ENCODE data around the gene OSMR. TPM values are rescaled to one million over a fixed set of nuclear protein-coding genes. Genes with fewer than 3 reads are reported as not detected.
A peak's percentile ranks its signal among the peaks of the same experiment; 100 is the strongest.

Gene OSMR
- total and polyA plus RNA-seq, 2 of the 13 experiments (the other 11 are each of a cell fraction or from before 2014, with no cell fraction given) = 21.3 to 86.5 TPM

DNA sequence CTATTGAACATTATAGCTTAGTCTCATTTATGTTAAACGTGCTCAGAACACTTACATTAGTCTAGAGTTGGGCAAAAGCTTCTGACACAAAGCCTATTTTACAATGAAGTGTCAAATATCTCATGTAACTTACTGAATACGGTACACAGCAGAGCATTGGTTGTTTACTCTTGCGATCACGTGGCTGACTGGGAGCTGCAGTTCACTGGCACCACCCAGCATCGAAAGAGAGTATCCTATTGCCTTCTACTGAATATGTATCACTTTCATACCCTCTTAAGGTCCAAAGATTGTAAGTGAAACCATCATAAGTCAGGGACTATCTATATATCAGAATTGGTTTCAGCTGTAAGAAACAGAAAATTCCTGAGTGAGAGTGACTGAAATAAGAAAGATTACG is 42.6 kb upstream of the OSMR start (continued):
- TF ChIP-seq, protein P1, sequence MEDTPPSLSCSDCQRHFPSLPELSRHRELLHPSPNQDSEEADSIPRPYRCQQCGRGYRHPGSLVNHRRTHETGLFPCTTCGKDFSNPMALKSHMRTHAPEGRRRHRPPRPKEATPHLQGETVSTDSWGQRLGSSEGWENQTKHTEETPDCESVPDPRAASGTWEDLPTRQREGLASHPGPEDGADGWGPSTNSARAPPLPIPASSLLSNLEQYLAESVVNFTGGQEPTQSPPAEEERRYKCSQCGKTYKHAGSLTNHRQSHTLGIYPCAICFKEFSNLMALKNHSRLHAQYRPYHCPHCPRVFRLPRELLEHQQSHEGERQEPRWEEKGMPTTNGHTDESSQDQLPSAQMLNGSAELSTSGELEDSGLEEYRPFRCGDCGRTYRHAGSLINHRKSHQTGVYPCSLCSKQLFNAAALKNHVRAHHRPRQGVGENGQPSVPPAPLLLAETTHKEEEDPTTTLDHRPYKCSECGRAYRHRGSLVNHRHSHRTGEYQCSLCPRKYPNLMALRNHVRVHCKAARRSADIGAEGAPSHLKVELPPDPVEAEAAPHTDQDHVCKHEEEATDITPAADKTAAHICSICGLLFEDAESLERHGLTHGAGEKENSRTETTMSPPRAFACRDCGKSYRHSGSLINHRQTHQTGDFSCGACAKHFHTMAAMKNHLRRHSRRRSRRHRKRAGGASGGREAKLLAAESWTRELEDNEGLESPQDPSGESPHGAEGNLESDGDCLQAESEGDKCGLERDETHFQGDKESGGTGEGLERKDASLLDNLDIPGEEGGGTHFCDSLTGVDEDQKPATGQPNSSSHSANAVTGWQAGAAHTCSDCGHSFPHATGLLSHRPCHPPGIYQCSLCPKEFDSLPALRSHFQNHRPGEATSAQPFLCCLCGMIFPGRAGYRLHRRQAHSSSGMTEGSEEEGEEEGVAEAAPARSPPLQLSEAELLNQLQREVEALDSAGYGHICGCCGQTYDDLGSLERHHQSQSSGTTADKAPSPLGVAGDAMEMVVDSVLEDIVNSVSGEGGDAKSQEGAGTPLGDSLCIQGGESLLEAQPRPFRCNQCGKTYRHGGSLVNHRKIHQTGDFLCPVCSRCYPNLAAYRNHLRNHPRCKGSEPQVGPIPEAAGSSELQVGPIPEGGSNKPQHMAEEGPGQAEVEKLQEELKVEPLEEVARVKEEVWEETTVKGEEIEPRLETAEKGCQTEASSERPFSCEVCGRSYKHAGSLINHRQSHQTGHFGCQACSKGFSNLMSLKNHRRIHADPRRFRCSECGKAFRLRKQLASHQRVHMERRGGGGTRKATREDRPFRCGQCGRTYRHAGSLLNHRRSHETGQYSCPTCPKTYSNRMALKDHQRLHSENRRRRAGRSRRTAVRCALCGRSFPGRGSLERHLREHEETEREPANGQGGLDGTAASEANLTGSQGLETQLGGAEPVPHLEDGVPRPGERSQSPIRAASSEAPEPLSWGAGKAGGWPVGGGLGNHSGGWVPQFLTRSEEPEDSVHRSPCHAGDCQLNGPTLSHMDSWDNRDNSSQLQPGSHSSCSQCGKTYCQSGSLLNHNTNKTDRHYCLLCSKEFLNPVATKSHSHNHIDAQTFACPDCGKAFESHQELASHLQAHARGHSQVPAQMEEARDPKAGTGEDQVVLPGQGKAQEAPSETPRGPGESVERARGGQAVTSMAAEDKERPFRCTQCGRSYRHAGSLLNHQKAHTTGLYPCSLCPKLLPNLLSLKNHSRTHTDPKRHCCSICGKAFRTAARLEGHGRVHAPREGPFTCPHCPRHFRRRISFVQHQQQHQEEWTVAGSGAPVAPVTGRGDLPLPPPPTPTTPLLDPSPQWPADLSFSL (CRISPR knock-in tag; IDR thresholded peaks at IDR 0.05) = no peak
- TF ChIP-seq, protein P2, sequence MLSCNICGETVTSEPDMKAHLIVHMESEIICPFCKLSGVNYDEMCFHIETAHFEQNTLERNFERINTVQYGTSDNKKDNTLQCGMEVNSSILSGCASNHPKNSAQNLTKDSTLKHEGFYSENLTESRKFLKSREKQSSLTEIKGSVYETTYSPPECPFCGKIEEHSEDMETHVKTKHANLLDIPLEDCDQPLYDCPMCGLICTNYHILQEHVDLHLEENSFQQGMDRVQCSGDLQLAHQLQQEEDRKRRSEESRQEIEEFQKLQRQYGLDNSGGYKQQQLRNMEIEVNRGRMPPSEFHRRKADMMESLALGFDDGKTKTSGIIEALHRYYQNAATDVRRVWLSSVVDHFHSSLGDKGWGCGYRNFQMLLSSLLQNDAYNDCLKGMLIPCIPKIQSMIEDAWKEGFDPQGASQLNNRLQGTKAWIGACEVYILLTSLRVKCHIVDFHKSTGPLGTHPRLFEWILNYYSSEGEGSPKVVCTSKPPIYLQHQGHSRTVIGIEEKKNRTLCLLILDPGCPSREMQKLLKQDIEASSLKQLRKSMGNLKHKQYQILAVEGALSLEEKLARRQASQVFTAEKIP (CRISPR knock-in tag; IDR thresholded peaks at IDR 0.05; ENCODE audit: borderline replicate concordance) = no peak

GRCh38 chr5:38806775-38807258 is 39.0 kb upstream of the OSMR start:
- BruUV-seq (replicated peaks) = no TSS peak
- no peak overlapping the region for H3K9ac ChIP-seq (ENCODE audit: insufficient read depth, low read depth, low read length)
- ChIA-PET CTCF (ENCODE audit: low intra/inter-chr PET ratio, low total read pairs) (no interaction called here), POLR2A (no interaction called here)
- H3K4me3 ChIP-seq (replicated peaks in 1 of 3; ENCODE audit: insufficient read depth in 1 of 3, low read depth in 2 of 3, low read length in 3 of 3) = no peak overlapping the region
- no peaks in the 10 kb centered on the region for H3K36me3 ChIP-seq (replicated peaks in 1 of 2; ENCODE audit: control insufficient read depth in 1 of 2, insufficient read depth in 2 of 2, low read length in 2 of 2)
- WGBS (ENCODE audit: low lambda C conversion rate) = 14% methylated on average over 4 of the region's 4 CpGs
- H2AFZ ChIP-seq (ENCODE audit: low read length) = no peak overlapping the region
- H3K4me1 ChIP-seq (ENCODE audit: insufficient read depth, low read length) = peaks cover 13% of the 10 kb centered on the region
- no peaks in the 10 kb centered on the region for H3K9me3 ChIP-seq (ENCODE audit: low read length)
- no peak overlapping the region for H3K27ac ChIP-seq (ENCODE audit: extremely low read length, insufficient read depth, low read length)
- ATAC-seq = no peak
- H3K79me2 ChIP-seq (ENCODE audit: insufficient read depth, low read length) = no peaks in the 10 kb centered on the region
- no peaks in the 10 kb centered on the region for H4K20me1 ChIP-seq (ENCODE audit: insufficient read depth, low read length)
- H3K27me3 ChIP-seq (ENCODE audit: control insufficient read depth in 1 of 2, insufficient read depth in 2 of 2, low read length in 2 of 2) = no peaks in the 10 kb centered on the region; a peak in 2 of 5 replicates
- no peak overlapping the region for H3K4me2 ChIP-seq (ENCODE audit: low read depth, low read length)
- in situ Hi-C loops (cut with HindIII; ENCODE audit: extremely low pct_ligation_motif_present, low pct_unique_long_range_greater_than_20kb) = loop anchor here (5.0 kb wide), 2 partner anchors 140 to 370 kb away; no protein-coding TSS in a partner anchor
- peak; percentile 42 for DNase-seq (ENCODE audit: low spot score)
- no peak for FAIRE-seq
- intact Hi-C loops (cut with micrococcal nuclease; ENCODE audit: unreplicated experiment) = loop anchor here (5.0 kb wide), 1 partner anchor 140 kb away; no protein-coding TSS in a partner anchor
- TF ChIP-seq ARID4A (CRISPR knock-in tag; IDR thresholded peaks at IDR 0.05; ENCODE audit: borderline replicate concordance) = no peak
- peak; percentile 49 to 70 for TF ChIP-seq MAFK (conservative IDR thresholded peaks at IDR 0.05 in 1 of 2, IDR thresholded peaks at IDR 0.05 in 1 of 2; ENCODE audit: low read length in 2 of 2)
- TF ChIP-seq, protein P3, sequence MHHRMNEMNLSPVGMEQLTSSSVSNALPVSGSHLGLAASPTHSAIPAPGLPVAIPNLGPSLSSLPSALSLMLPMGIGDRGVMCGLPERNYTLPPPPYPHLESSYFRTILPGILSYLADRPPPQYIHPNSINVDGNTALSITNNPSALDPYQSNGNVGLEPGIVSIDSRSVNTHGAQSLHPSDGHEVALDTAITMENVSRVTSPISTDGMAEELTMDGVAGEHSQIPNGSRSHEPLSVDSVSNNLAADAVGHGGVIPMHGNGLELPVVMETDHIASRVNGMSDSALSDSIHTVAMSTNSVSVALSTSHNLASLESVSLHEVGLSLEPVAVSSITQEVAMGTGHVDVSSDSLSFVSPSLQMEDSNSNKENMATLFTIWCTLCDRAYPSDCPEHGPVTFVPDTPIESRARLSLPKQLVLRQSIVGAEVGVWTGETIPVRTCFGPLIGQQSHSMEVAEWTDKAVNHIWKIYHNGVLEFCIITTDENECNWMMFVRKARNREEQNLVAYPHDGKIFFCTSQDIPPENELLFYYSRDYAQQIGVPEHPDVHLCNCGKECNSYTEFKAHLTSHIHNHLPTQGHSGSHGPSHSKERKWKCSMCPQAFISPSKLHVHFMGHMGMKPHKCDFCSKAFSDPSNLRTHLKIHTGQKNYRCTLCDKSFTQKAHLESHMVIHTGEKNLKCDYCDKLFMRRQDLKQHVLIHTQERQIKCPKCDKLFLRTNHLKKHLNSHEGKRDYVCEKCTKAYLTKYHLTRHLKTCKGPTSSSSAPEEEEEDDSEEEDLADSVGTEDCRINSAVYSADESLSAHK (CRISPR knock-in tag; IDR thresholded peaks at IDR 0.05; ENCODE audit: borderline replicate concordance) = no peak
- TF ChIP-seq ZNF230 (CRISPR knock-in tag; IDR thresholded peaks at IDR 0.05) = no peak
